ENCODE results near the gene FGFBP1. TPM values are rescaled to one million over a fixed set of nuclear protein-coding genes. Genes with fewer than 3 reads are reported as not detected.

FGFBP1 gene
- total and polyA plus RNA-seq, 2 of the 4 experiments (the other 2 are of a cell fraction) = under 0.01 TPM; not detected in 1

DNA sequence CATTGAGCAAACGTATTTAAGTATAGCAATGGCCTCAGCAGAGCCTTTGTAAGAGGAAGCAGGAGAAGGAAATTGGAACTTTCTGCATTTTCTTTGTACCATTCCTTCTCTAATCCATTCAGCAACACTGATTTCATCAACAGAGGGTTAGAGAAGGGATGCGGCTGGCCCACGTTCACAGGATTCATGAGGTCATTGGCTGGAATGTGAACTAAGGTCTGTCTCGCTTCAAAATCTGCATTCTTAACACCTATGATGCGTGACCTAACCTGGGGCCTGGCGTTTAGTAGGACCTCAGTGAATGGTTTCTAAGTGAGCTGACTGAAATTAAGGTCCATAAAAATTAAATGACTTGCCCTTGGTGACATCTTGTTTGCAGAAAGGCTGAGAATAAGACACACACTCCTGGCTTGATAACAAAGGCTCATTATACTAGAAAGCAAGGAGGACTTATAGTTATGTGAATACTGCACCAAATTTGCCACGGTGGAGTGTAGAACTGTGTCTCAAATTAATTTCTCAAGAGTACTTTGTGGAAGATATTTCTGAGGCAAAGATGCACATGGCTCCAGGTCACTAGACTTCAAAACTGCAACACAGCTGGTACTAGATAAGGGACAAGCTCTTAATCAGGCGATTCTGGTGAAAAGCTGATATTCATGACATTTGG is 25.4 kb downstream of the FGFBP1 start (continued):
- no peak for TF ChIP-seq MXI1 (IDR thresholded peaks at IDR 0.05; ENCODE audit: borderline replicate concordance, low read depth, low read length)

DNA sequence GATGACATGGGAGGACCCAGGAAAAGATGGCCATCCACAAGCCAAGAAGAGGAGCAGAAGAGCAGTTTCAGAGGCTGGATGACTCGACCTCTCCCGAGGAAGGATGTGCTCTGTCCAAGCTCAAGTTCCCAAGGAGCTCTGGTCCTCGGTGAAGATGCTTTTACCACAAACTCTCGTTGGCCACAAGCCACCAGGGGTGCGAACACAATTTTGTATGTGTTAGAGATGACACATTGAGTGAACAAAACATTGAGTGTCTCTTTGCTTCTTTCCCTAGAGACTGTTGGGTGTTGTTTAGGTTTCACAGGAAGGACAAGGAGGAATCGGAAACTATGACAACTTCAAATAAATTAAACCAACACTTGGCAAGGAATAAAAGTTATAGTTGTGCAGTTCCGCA is 26.3 kb downstream of the FGFBP1 start:
- Histone ChIP-seq H3K4me2 (ENCODE audit: low read depth, low read length) (no peak overlapping the region), H3K27me3 (ENCODE audit: control insufficient read depth, insufficient read depth, low read length) (no peaks in the 10 kb centered on the region), H3K79me1 (ENCODE audit: low read depth in 1 of 2, low read length in 2 of 2) (no peaks in the 10 kb centered on the region), H3K9ac (ENCODE audit: low read depth, low read length) (no peak overlapping the region), H3K23ac (ENCODE audit: low read depth, low read length) (no peak overlapping the region), H3K4me1 (ENCODE audit: control insufficient read depth, insufficient read depth, low read length) (peaks cover 7% of the 10 kb centered on the region), H3K4me3 (ENCODE audit: insufficient read depth, low read depth, low read length) (no peak overlapping the region), H3K4ac (ENCODE audit: low read depth, low read length) (peak overlapping the region; percentile 15), H3K36me3 (ENCODE audit: control insufficient read depth, insufficient read depth, low read length) (no peaks in the 10 kb centered on the region), H3K9me1 (ENCODE audit: insufficient read depth, low read length) (no peaks in the 10 kb centered on the region; the same call in 1 of the 2 replicates), H2BK20ac (ENCODE audit: low read depth, low read length) (peak overlapping the region; percentile 20; the same call in 1 of the 2 replicates), H4K8ac (ENCODE audit: low read depth in 2 of 2, low read length in 2 of 2) (no peak overlapping the region; a peak in 1 of 4 replicates), H3K56ac (ENCODE audit: extremely low read depth, insufficient read depth, low read length) (no peak overlapping the region), H2BK15ac (ENCODE audit: low read depth, low read length) (peak overlapping the region; percentile 34; the same call in 1 of the 3 replicates), H2BK5ac (ENCODE audit: low read depth, low read length, poor library complexity, severe bottlenecking) (no peak overlapping the region), H4K91ac (ENCODE audit: insufficient read depth, low read depth, low read length) (peak overlapping the region; percentile 46; the same call in 1 of the 2 replicates), H2BK120ac (ENCODE audit: low read depth, low read length) (peak overlapping the region; percentile 71), H3K14ac (replicated peaks; ENCODE audit: low read depth, low read length) (peak overlapping the region; percentile 24), H4K20me1 (ENCODE audit: insufficient read depth, low read length) (no peaks in the 10 kb centered on the region), H3K27ac (ENCODE audit: insufficient read depth, low read length) (no peak overlapping the region), H2AFZ (replicated peaks; ENCODE audit: low read length, poor library complexity) (peak overlapping the region; percentile 24), H2AK9ac (replicated peaks; ENCODE audit: low read depth, low read length, poor library complexity) (no peak overlapping the region), H3K18ac (ENCODE audit: low read depth, low read length) (no peak overlapping the region), H4K5ac (ENCODE audit: low read depth, low read length) (no peak overlapping the region), H3K9me3 (ENCODE audit: control insufficient read depth, insufficient read depth, low read length) (peaks cover 8% of the 10 kb centered on the region), H2AK5ac (ENCODE audit: low read depth, low read length) (peak overlapping the region; percentile 61; the same call in 1 of the 2 replicates)
- ATAC-seq (ENCODE audit: low read depth) = no peak
- ChIA-PET POLR2A (ENCODE audit: unreplicated experiment) (no interaction called here), CTCF (no interaction called here)
- dilution Hi-C loops (cut with HindIII; ENCODE audit: low sequenced_read_pairs, unreplicated experiment) (no loop called here), intact Hi-C loops (cut with micrococcal nuclease) (loop anchor here (2.0 kb wide), 1 partner anchor 17 kb away; no protein-coding TSS in a partner anchor), in situ Hi-C loops (cut with MboI; ENCODE audit: low sequenced_read_pairs) (no loop called here)
- DNase-seq = no peak
- 57% methylated on average over 2 of the region's 7 CpGs; no CpG with 5 or more reads in 1 of the 2 experiments for whole genome bisulfite sequencing, 2 experiments (ENCODE audit: extremely low coverage in 2 of 2, insufficient read length in 1 of 2)
- no TSS peak for BruUV-seq (replicated peaks)
- TF ChIP-seq FOS (IDR thresholded peaks at IDR 0.05; ENCODE audit: low read depth, low read length) (no peak), MAZ (IDR thresholded peaks at IDR 0.05; ENCODE audit: borderline replicate concordance, low read depth, low read length) (no peak), BHLHE40 (IDR thresholded peaks at IDR 0.05; ENCODE audit: low read depth, low read length) (no peak), SMC3 (IDR thresholded peaks at IDR 0.05; ENCODE audit: low read depth, low read length) (no peak), RFX5 (IDR thresholded peaks at IDR 0.05; ENCODE audit: low read depth, low read length) (no peak), MAFK (IDR thresholded peaks at IDR 0.05; ENCODE audit: low read depth, low read length) (no peak), ELK1 (IDR thresholded peaks at IDR 0.05; ENCODE audit: borderline replicate concordance, low read depth, low read length) (no peak), RAD21 (IDR thresholded peaks at IDR 0.05; ENCODE audit: low read length) (no peak), CEBPB (IDR thresholded peaks at IDR 0.05; ENCODE audit: low read depth, low read length) (no peak), CHD1 (IDR thresholded peaks at IDR 0.05; ENCODE audit: low read depth, low read length) (no peak), USF2 (IDR thresholded peaks at IDR 0.05; ENCODE audit: low read depth, low read length) (no peak)
- TF ChIP-seq, protein P1, sequence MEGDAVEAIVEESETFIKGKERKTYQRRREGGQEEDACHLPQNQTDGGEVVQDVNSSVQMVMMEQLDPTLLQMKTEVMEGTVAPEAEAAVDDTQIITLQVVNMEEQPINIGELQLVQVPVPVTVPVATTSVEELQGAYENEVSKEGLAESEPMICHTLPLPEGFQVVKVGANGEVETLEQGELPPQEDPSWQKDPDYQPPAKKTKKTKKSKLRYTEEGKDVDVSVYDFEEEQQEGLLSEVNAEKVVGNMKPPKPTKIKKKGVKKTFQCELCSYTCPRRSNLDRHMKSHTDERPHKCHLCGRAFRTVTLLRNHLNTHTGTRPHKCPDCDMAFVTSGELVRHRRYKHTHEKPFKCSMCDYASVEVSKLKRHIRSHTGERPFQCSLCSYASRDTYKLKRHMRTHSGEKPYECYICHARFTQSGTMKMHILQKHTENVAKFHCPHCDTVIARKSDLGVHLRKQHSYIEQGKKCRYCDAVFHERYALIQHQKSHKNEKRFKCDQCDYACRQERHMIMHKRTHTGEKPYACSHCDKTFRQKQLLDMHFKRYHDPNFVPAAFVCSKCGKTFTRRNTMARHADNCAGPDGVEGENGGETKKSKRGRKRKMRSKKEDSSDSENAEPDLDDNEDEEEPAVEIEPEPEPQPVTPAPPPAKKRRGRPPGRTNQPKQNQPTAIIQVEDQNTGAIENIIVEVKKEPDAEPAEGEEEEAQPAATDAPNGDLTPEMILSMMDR (conservative IDR thresholded peaks at IDR 0.05; ENCODE audit: low read depth, low read length) = no peak

All from IMR-90 (cell line).